Activated T-cell treated with anti-CD3 and anti-CD28 coated beads, Interleukin-2, amount 50 U/mL, for 4 hours (primary cell): ENCODE data around the gene ZNF283. TPM values are rescaled to one million over a fixed set of nuclear protein-coding genes. Genes with fewer than 3 reads are reported as not detected.

ENCODE experiments used
- ATAC-seq, 2 donors: fragments of 200-7000 bp; cut with Tn5 transposase; one replicate each; pipeline ENCODE4 v1.10.0; 2021
- DNase-seq: peaks from one replicate; pipeline ENCODE4 v3.0.0-alpha.2; 2020
- H3K27me3 Mint-ChIP-seq: one replicate; pipeline ENCODE4 v1.8.0; 2021; ENCODE audit warnings: low read depth, mixed read lengths
- H3K36me3 Mint-ChIP-seq: one replicate; pipeline ENCODE4 v1.8.0; 2022; ENCODE audit warnings: mixed read lengths; ENCODE audit not compliant: insufficient read depth
- H3K4me1 Mint-ChIP-seq: one replicate; pipeline ENCODE4 v1.8.0; 2021; ENCODE audit warnings: low read depth, mixed read lengths
- H3K4me3 Mint-ChIP-seq: one replicate; pipeline ENCODE4 v1.8.0; 2021; ENCODE audit warnings: mild to moderate bottlenecking, moderate library complexity, mixed read lengths
- H3K9me3 Mint-ChIP-seq: one replicate; pipeline ENCODE4 v1.8.0; 2021; ENCODE audit warnings: mixed read lengths
- total RNA-seq, 3 donors: library from RNA; stranded (reverse); gene quantifications; one replicate each; pipeline ENCODE4 v1.2.1, GENCODE V29; 2021

ZNF283 gene
- 1 to 10 TPM; 2.7 to 3.2 (median 3.0) TPM for total RNA-seq

- ATAC-seq = peak; percentile 97 to 99
- Mint-ChIP-seq H3K27me3 (peaks cover 19% of the 10 kb centered on the region), H3K9me3 (peaks cover 3% of the 10 kb centered on the region), H3K4me3 (peak within 1 kb of the TSS; percentile 87), H3K4me1 (peaks cover 14% of the 10 kb centered on the region), H3K36me3 (peaks cover 24% of the 10 kb centered on the region)
- peak; percentile 78 for DNase-seq
Observed at GRCh38 chr19:43826787-43827754, at the start of gene ZNF283. Gene ZNF283 (plus strand): TSS chr19:43827321. CDS start chr19:43833505, 6,184 bp downstream.

GRCh38 chr19:43778651-43779050 is 48.5 kb upstream of the ZNF283 start:
- H3K36me3 Mint-ChIP-seq = peaks cover 8% of the 10 kb centered on the region
- peaks cover 71% of the 10 kb centered on the region for H3K4me1 Mint-ChIP-seq
- H3K27me3 Mint-ChIP-seq = no peaks in the 10 kb centered on the region
- no peak for DNase-seq
- peak overlapping the region; percentile 91 for H3K4me3 Mint-ChIP-seq
- no peaks in the 10 kb centered on the region for H3K9me3 Mint-ChIP-seq
- ATAC-seq = no peak

- peaks cover 77% of the 10 kb centered on the region for H3K4me1 Mint-ChIP-seq
- H3K4me3 Mint-ChIP-seq = peak overlapping the region; percentile 91
- no peaks in the 10 kb centered on the region for H3K27me3 Mint-ChIP-seq
- no peaks in the 10 kb centered on the region for H3K9me3 Mint-ChIP-seq
- DNase-seq = no peak
- peaks cover 8% of the 10 kb centered on the region for H3K36me3 Mint-ChIP-seq
- no peak for ATAC-seq
Observed at GRCh38 chr19:43779147-43779819, 47.8 kb upstream of the ZNF283 start.

GRCh38 chr19:43779820-43780219 is 47.3 kb upstream of the ZNF283 start:
- no peak for DNase-seq
- no peaks in the 10 kb centered on the region for H3K9me3 Mint-ChIP-seq

GRCh38 chr19:43780706-43781525 is 46.2 kb upstream of the ZNF283 start, which contains the start of gene KCNN4:
Gene KCNN4 (minus strand): TSS chr19:43780973. CDS start chr19:43780861, 112 bp downstream.
- DNase-seq = peak; percentile 53
- H3K9me3 Mint-ChIP-seq = no peaks in the 10 kb centered on the region
- peak within 1 kb of the TSS; percentile 91 for H3K4me3 Mint-ChIP-seq
- H3K36me3 Mint-ChIP-seq = peaks cover 5% of the 10 kb centered on the region
- H3K27me3 Mint-ChIP-seq = no peaks in the 10 kb centered on the region
- peak; percentile 67 to 72 for ATAC-seq
- H3K4me1 Mint-ChIP-seq = peaks cover 81% of the 10 kb centered on the region

More at GRCh38 chr19:43779820-43780219, 47.3 kb upstream of the ZNF283 start:
- H3K4me3 Mint-ChIP-seq = peak overlapping the region; percentile 91
- ATAC-seq = no peak
- no peaks in the 10 kb centered on the region for H3K27me3 Mint-ChIP-seq
- H3K4me1 Mint-ChIP-seq = peaks cover 83% of the 10 kb centered on the region
- H3K36me3 Mint-ChIP-seq = peaks cover 7% of the 10 kb centered on the region

- peaks cover 1% of the 10 kb centered on the region for H3K36me3 Mint-ChIP-seq
- peak overlapping the region; percentile 91 for H3K4me3 Mint-ChIP-seq
- DNase-seq (no peak), ATAC-seq (peak; percentile 18 to 28)
- H3K4me1 Mint-ChIP-seq = peaks cover 73% of the 10 kb centered on the region
- H3K27me3 Mint-ChIP-seq = no peaks in the 10 kb centered on the region
- H3K9me3 Mint-ChIP-seq = no peaks in the 10 kb centered on the region
Observed at GRCh38 chr19:43781630-43782310, 45.4 kb upstream of the ZNF283 start.

GRCh38 chr19:43782311-43782660 is 44.8 kb upstream of the ZNF283 start:
- Mint-ChIP-seq H3K27me3 (no peaks in the 10 kb centered on the region), H3K4me1 (peaks cover 68% of the 10 kb centered on the region), H3K36me3 (no peaks in the 10 kb centered on the region), H3K4me3 (peak overlapping the region; percentile 91), H3K9me3 (no peaks in the 10 kb centered on the region)
- DNase-seq (no peak), ATAC-seq (no peak)

- Mint-ChIP-seq H3K4me3 (peak overlapping the region; percentile 91), H3K27me3 (no peaks in the 10 kb centered on the region), H3K4me1 (peaks cover 63% of the 10 kb centered on the region), H3K36me3 (no peaks in the 10 kb centered on the region), H3K9me3 (no peaks in the 10 kb centered on the region)
- DNase-seq (no peak), ATAC-seq (no peak)
Observed at GRCh38 chr19:43782689-43783231, 44.4 kb upstream of the ZNF283 start.

GRCh38 chr19:43783636-43784035 is 43.5 kb upstream of the ZNF283 start:
- Mint-ChIP-seq H3K36me3 (no peaks in the 10 kb centered on the region), H3K4me1 (peaks cover 54% of the 10 kb centered on the region), H3K27me3 (no peaks in the 10 kb centered on the region), H3K4me3 (peak overlapping the region; percentile 72), H3K9me3 (no peaks in the 10 kb centered on the region)
- DNase-seq (no peak), ATAC-seq (no peak)

GRCh38 chr19:43784241-43784980 is 42.7 kb upstream of the ZNF283 start:
- Mint-ChIP-seq H3K27me3 (no peaks in the 10 kb centered on the region), H3K4me1 (peaks cover 48% of the 10 kb centered on the region), H3K36me3 (no peaks in the 10 kb centered on the region), H3K9me3 (no peaks in the 10 kb centered on the region), H3K4me3 (peak overlapping the region; percentile 72)
- ATAC-seq (peak; percentile 33 to 39), DNase-seq (peak; percentile 58)

GRCh38 chr19:43784981-43785808 is 41.9 kb upstream of the ZNF283 start:
- H3K36me3 Mint-ChIP-seq = no peaks in the 10 kb centered on the region
- no peaks in the 10 kb centered on the region for H3K27me3 Mint-ChIP-seq
- H3K9me3 Mint-ChIP-seq = no peaks in the 10 kb centered on the region
- peaks cover 43% of the 10 kb centered on the region for H3K4me1 Mint-ChIP-seq
- DNase-seq = peak; percentile 27
- peak overlapping the region; percentile 72 for H3K4me3 Mint-ChIP-seq
- peak in 1 of 2 donors; percentile 17 for ATAC-seq

- DNase-seq (no peak), ATAC-seq (no peak)
- Mint-ChIP-seq H3K9me3 (no peaks in the 10 kb centered on the region), H3K4me1 (peaks cover 35% of the 10 kb centered on the region), H3K27me3 (peaks cover 3% of the 10 kb centered on the region), H3K36me3 (no peaks in the 10 kb centered on the region), H3K4me3 (no peak overlapping the region)
Observed at GRCh38 chr19:43786665-43787064, 40.5 kb upstream of the ZNF283 start.
